Ishikawa (cell line): ENCODE data around the gene OR4X2.

ENCODE experiments used
- CEBPB ChIP-seq: IDR thresholded peaks from 2 replicates; pipeline ENCODE4 v1.6.1; 2012
- CREB1 ChIP-seq: IDR thresholded peaks from 2 replicates; pipeline ENCODE4 v1.6.1; 2012; ENCODE audit warnings: low read depth
- EGR1 ChIP-seq: IDR thresholded peaks from 2 replicates; pipeline ENCODE4 v1.6.1; 2012
- EP300 ChIP-seq: IDR thresholded peaks from 2 replicates; pipeline ENCODE4 v1.6.1; 2012; ENCODE audit warnings: borderline replicate concordance
- FOXM1 ChIP-seq: IDR thresholded peaks from 2 replicates; pipeline ENCODE4 v1.6.1; 2012; ENCODE audit warnings: low read depth, borderline replicate concordance
- MAX ChIP-seq: IDR thresholded peaks from 2 replicates; pipeline ENCODE4 v1.6.1; 2012
- NFIC ChIP-seq: IDR thresholded peaks from 2 replicates; pipeline ENCODE4 v1.6.1; 2012
- RAD21 ChIP-seq: IDR thresholded peaks from 2 replicates; pipeline ENCODE4 v1.6.1; 2012; ENCODE audit warnings: low read depth
- REST ChIP-seq: IDR thresholded peaks from 2 replicates; pipeline ENCODE4 v1.6.1; 2012; ENCODE audit warnings: low read depth, mild to moderate bottlenecking
- TAF1 ChIP-seq: IDR thresholded peaks from 2 replicates; pipeline ENCODE4 v1.6.1; 2012; ENCODE audit warnings: low read depth, mild to moderate bottlenecking
- TCF12 ChIP-seq: IDR thresholded peaks from 2 replicates; pipeline ENCODE4 v1.6.1; 2012; ENCODE audit warnings: low read depth
- ZBTB7A ChIP-seq: IDR thresholded peaks from 2 replicates; pipeline ENCODE4 v1.6.1; 2012; ENCODE audit warnings: low read depth

GRCh38 chr11:48210052-48210451 lies 34.9 kb upstream of the OR4X2 start:
- TF ChIP-seq REST (no peak), EP300 (no peak), EGR1 (no peak), NFIC (no peak), RAD21 (peak; percentile 20; the same call in 1 of the 2 replicates), TCF12 (no peak), CEBPB (no peak), MAX (no peak), FOXM1 (no peak), TAF1 (no peak), ZBTB7A (no peak), CREB1 (no peak)
